ENCODE data around the gene DTYMK.

The DTYMK gene

DNA sequence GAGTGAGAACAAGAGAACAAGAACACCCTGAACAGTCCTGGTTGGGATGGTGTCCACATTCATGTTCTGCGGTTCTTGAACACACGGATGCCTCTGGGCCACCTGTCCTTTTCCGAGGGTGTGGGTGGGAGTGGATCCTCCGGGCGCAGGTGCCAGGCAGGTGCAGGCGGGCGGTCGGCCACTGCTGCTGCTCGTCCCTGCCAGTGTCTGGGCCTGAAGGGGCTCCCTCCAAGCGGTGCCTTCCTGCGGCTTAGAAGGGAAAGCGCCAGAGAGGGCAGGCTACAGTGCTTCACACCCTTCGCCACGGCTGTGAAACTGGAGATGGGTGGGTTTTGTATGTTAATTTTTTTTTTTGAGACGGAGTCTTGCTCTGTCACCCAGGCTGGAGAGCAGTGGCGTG is 39.8 kb upstream of the DTYMK start:
- no peak overlapping the region for H3K4me3 ChIP-seq (ENCODE audit: low read depth, low read length)
- TF ChIP-seq POLR2A (IDR thresholded peaks at IDR 0.05; ENCODE audit: extremely low read depth, insufficient read length) (no peak), MYC (IDR thresholded peaks at IDR 0.05; ENCODE audit: low read depth, low read length) (no peak)
- TF ChIP-seq, protein P1, sequence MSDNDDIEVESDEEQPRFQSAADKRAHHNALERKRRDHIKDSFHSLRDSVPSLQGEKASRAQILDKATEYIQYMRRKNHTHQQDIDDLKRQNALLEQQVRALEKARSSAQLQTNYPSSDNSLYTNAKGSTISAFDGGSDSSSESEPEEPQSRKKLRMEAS (IDR thresholded peaks at IDR 0.05; ENCODE audit: low read depth, low read length): no peak
- TF ChIP-seq, protein P2, sequence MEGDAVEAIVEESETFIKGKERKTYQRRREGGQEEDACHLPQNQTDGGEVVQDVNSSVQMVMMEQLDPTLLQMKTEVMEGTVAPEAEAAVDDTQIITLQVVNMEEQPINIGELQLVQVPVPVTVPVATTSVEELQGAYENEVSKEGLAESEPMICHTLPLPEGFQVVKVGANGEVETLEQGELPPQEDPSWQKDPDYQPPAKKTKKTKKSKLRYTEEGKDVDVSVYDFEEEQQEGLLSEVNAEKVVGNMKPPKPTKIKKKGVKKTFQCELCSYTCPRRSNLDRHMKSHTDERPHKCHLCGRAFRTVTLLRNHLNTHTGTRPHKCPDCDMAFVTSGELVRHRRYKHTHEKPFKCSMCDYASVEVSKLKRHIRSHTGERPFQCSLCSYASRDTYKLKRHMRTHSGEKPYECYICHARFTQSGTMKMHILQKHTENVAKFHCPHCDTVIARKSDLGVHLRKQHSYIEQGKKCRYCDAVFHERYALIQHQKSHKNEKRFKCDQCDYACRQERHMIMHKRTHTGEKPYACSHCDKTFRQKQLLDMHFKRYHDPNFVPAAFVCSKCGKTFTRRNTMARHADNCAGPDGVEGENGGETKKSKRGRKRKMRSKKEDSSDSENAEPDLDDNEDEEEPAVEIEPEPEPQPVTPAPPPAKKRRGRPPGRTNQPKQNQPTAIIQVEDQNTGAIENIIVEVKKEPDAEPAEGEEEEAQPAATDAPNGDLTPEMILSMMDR (IDR thresholded peaks at IDR 0.05; ENCODE audit: low read depth, low read length): no peak
- DNase-seq (ENCODE audit: low read depth): no peak

DNA sequence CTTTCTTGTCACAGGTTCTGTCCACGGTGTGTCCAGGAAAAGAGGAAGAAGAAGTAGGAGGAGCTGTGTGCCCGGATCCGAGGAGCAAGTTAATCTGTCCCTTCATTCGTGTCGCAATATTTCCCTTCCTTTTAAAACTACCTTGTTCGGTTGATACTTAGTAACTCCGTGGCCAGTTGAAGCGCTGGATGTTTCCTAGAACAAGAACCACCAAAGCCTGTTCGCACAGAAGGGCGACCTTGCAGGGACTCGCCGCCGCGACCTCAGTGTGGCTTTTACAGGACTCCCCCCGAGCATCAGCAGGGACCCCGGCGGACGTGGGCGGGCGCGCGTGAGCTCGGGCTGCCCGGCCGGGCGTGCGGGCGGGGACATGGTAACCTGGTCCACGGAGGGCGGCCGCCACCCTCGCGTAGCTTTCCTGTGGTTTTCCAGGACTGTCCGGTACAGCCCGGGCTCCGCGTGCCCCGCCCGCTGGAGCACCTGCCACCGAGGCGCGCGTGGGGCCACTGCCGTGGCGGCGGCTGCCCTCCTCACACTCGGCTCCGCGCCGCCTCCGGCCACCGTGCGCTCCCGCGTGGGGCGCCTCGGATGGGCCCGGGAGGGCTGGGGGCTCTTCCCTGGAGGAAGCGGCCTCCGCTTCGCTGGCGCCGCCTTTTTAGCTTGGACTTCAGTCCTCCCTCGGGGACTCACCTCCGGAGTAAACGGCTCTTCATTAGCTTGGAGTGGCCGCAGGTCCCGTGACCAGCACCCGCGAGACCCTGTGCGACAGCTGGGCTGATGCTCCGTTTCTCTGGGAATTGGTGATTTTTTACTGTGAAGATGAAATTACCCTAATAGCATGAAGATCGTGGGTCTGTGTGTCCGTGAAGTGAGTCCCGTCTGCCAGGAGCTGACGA is 38.6 kb upstream of the DTYMK start:
- TF ChIP-seq, protein P2 (IDR thresholded peaks at IDR 0.05; ENCODE audit: low read depth, low read length): no peak
- no peak for TF ChIP-seq POLR2A (IDR thresholded peaks at IDR 0.05; ENCODE audit: extremely low read depth, insufficient read length)
- TF ChIP-seq MYC (IDR thresholded peaks at IDR 0.05; ENCODE audit: low read depth, low read length): no peak
- TF ChIP-seq, protein P1 (IDR thresholded peaks at IDR 0.05; ENCODE audit: low read depth, low read length): no peak
- peak; percentile 40 for DNase-seq (ENCODE audit: low read depth)
- H3K4me3 ChIP-seq (ENCODE audit: low read depth, low read length): no peak overlapping the region

DNA sequence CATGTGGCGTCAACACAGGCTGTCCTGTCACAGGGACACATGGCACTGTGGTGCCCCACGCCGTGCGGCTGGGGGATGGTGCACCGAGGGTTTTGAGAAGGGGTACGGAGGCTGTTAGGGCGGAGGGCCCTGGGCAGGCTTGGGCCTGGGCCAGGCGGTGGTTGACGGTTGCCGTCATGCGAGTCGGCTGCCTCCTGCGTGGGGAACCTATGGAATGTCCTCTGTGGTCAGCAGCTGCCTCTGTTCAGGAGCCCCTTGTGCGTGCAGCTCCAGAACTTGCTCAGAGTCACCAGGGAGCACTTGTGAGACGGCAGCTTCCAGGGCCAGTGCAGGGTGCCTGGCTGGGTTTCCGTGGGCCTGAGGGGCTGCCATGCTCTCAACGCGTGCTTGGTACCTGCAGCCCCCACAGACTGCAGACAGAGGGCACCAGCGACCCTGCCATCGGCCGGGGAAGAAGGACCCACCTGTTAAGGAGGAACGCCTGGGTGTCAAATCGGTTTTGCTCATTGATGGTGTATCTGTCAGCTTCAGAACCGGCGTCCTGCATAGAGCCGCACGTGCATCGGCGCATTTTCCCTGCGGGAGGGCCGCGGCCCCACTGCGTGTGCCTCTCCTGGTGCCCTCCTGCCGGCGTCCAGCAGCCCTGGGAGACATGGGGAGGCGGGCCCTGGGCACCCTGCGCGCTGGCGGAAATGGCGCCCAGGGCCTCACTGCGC is 37.8 kb upstream of the DTYMK start:
- DNase-seq (ENCODE audit: low read depth): peak; percentile 35
- TF ChIP-seq, protein P1 (IDR thresholded peaks at IDR 0.05; ENCODE audit: low read depth, low read length): peak; percentile 35; the same call in 1 of the 2 replicates
- no peak for TF ChIP-seq MYC (IDR thresholded peaks at IDR 0.05; ENCODE audit: low read depth, low read length)
- TF ChIP-seq, protein P2 (IDR thresholded peaks at IDR 0.05; ENCODE audit: low read depth, low read length): peak; percentile 20
- H3K4me3 ChIP-seq (ENCODE audit: low read depth, low read length): no peak overlapping the region

DNA sequence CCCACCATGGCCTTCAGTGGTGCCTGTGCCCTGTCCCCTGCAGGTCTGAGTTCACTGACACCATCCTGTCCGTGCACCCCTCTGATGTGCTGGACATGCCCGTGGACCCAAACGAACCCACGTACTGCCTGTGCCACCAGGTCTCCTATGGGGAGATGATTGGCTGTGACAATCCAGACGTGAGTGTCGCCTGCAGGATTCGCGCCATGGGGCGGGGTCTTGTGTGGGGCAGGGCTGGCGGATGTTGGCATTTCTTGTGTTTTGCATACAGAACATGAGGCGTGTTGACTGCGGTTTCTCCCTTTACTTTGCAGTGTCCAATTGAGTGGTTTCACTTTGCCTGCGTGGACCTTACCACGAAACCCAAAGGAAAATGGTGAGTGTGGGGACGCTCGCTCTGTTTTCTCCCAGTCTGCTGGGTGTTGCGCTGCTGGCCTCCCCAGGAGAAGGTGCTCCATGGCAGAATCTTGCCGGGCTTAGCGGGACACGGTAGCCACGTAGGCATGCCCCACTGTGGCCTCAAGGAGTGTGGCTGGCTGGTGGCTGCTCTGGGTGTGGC is 36.4 kb upstream of the DTYMK start:
- DNase-seq (ENCODE audit: low read depth): no peak
- TF ChIP-seq POLR2A (IDR thresholded peaks at IDR 0.05; ENCODE audit: extremely low read depth, insufficient read length) (no peak), MYC (IDR thresholded peaks at IDR 0.05; ENCODE audit: low read depth, low read length) (no peak)
- TF ChIP-seq, protein P1 (IDR thresholded peaks at IDR 0.05; ENCODE audit: low read depth, low read length): no peak
- TF ChIP-seq, protein P2 (IDR thresholded peaks at IDR 0.05; ENCODE audit: low read depth, low read length): no peak
- no peak overlapping the region for H3K4me3 ChIP-seq (ENCODE audit: low read depth, low read length)

DNA sequence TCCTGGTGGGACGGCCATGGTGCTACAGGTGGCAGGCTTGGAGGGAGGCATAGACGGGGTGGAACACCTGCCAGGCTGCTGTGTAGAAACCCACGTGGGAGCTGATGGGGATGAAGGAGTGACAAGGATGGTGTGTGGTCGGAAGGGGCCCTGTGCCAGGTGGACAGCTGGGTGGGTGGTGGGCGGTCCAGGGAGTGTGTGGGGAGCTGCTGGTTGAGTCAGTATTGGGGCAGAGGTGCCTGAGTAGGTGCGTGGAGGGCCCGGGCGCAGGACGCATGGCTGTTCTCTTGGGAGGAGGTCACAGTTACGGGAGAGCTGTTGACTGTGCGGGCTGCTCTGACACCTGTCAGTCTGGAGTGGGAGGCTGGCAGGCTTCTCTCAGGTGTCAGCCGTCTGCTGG is 35.2 kb upstream of the DTYMK start:
- DNase-seq (ENCODE audit: low read depth): no peak
- no peak overlapping the region for H3K4me3 ChIP-seq (ENCODE audit: low read depth, low read length)
- no peak for TF ChIP-seq POLR2A (IDR thresholded peaks at IDR 0.05; ENCODE audit: extremely low read depth, insufficient read length)
- TF ChIP-seq, protein P2 (IDR thresholded peaks at IDR 0.05; ENCODE audit: low read depth, low read length): no peak
- TF ChIP-seq MYC (IDR thresholded peaks at IDR 0.05; ENCODE audit: low read depth, low read length): no peak
- TF ChIP-seq, protein P1 (IDR thresholded peaks at IDR 0.05; ENCODE audit: low read depth, low read length): no peak

Measured in NB4 (cell line).